ENCODE results near the gene SNCAIP. TPM values are rescaled to one million over a fixed set of nuclear protein-coding genes. Genes with fewer than 3 reads are reported as not detected.
A peak's percentile ranks its signal among the peaks of the same experiment; 100 is the strongest.

SNCAIP gene
- total and polyA plus RNA-seq, 2 of the 4 experiments (the other 2 are of a cell fraction), result 15.3 to 19.0 TPM

GRCh38 chr5:122500245-122501088 lies 188.4 kb downstream of the SNCAIP start:
- POLR2A ChIA-PET (ENCODE audit: unreplicated experiment), result no interaction called here
- H3K4me1 ChIP-seq (ENCODE audit: control insufficient read depth, insufficient read depth, low read length), result peaks cover 2% of the 10 kb centered on the region; the same call in 1 of the 2 replicates
- H4K8ac ChIP-seq (ENCODE audit: low read depth in 2 of 2, low read length in 2 of 2), result no peak overlapping the region
- H2AFZ ChIP-seq (replicated peaks; ENCODE audit: low read length, poor library complexity), result peak overlapping the region; percentile 27
- no peaks in the 10 kb centered on the region for H3K9me3 ChIP-seq (ENCODE audit: control insufficient read depth, insufficient read depth, low read length)
- H2AK5ac ChIP-seq (ENCODE audit: low read depth, low read length), result no peak overlapping the region
- H4K5ac ChIP-seq (ENCODE audit: low read depth, low read length), result no peak overlapping the region; the same call in 1 of the 2 replicates
- no peak overlapping the region for H3K27ac ChIP-seq (ENCODE audit: insufficient read depth, low read length)
- H3K79me1 ChIP-seq (ENCODE audit: low read depth in 1 of 2, low read length in 2 of 2), result no peaks in the 10 kb centered on the region
- H4K20me1 ChIP-seq (ENCODE audit: insufficient read depth, low read length), result no peaks in the 10 kb centered on the region
- no peaks in the 10 kb centered on the region; the same call in 1 of the 2 replicates for H3K9me1 ChIP-seq (ENCODE audit: insufficient read depth, low read length)
- no peak overlapping the region for H3K23ac ChIP-seq (ENCODE audit: low read depth, low read length)
- H2BK5ac ChIP-seq (ENCODE audit: low read depth, low read length, poor library complexity, severe bottlenecking), result no peak overlapping the region
- H3K14ac ChIP-seq (replicated peaks; ENCODE audit: low read depth, low read length), result no peak overlapping the region
- in situ Hi-C loops (cut with MboI; ENCODE audit: low sequenced_read_pairs), result loop anchor here (10.0 to 25.0 kb wide), 4 partner anchors 662 to 1112 kb away; no protein-coding TSS in a partner anchor
- H3K36me3 ChIP-seq (ENCODE audit: control insufficient read depth, insufficient read depth, low read length), result no peaks in the 10 kb centered on the region
- intact Hi-C loops (cut with micrococcal nuclease), result loop anchor here (2.0 to 10.0 kb wide), 3 partner anchors 394 to 1110 kb away; no protein-coding TSS in a partner anchor
- ATAC-seq (ENCODE audit: low read depth) (peak; percentile 92), DNase-seq (peak; percentile 72)
- H3K4me3 ChIP-seq (ENCODE audit: insufficient read depth, low read depth, low read length), result no peak overlapping the region
- no peak overlapping the region for H3K4ac ChIP-seq (ENCODE audit: low read depth, low read length)
- H2AK9ac ChIP-seq (replicated peaks; ENCODE audit: low read depth, low read length, poor library complexity), result no peak overlapping the region
- H3K56ac ChIP-seq (ENCODE audit: extremely low read depth, insufficient read depth, low read length), result no peak overlapping the region
- no peak overlapping the region for H3K18ac ChIP-seq (ENCODE audit: low read depth, low read length)
- WGBS, 2 experiments (ENCODE audit: extremely low coverage in 2 of 2, insufficient read length in 1 of 2), result 0% methylated on average over 1 of the region's 12 CpGs; no CpG with 5 or more reads in 1 of the 2 experiments
- peak overlapping the region; percentile 38 for H3K4me2 ChIP-seq (ENCODE audit: low read depth, low read length)
- no TSS peak for BruUV-seq (replicated peaks)
- dilution Hi-C loops (cut with HindIII; ENCODE audit: low sequenced_read_pairs, unreplicated experiment), result no loop called here
- no peak overlapping the region for H3K9ac ChIP-seq (ENCODE audit: low read depth, low read length)
- no peak overlapping the region for H2BK15ac ChIP-seq (ENCODE audit: low read depth, low read length)
- CTCF ChIA-PET, result interaction anchor here (0.6 to 1.1 kb wide), 3 partner anchors 48 to 844 kb away, joined by 3 to 8 read pairs (median 3); no protein-coding TSS in a partner anchor
- no peak overlapping the region for H4K91ac ChIP-seq (ENCODE audit: insufficient read depth, low read depth, low read length)
- peaks cover 2% of the 10 kb centered on the region for H3K27me3 ChIP-seq (ENCODE audit: control insufficient read depth, insufficient read depth, low read length)
- H2BK120ac ChIP-seq (ENCODE audit: low read depth, low read length), result no peak overlapping the region
- H2BK20ac ChIP-seq (ENCODE audit: low read depth, low read length), result no peak overlapping the region
- peak; percentile 70 for TF ChIP-seq CTCF (conservative IDR thresholded peaks at IDR 0.05; ENCODE audit: low read depth, low read length)
- no peak for TF ChIP-seq USF2 (IDR thresholded peaks at IDR 0.05; ENCODE audit: low read depth, low read length)
- TF ChIP-seq MXI1 (IDR thresholded peaks at IDR 0.05; ENCODE audit: borderline replicate concordance, low read depth, low read length), result no peak
- peak; percentile 78 for TF ChIP-seq RAD21 (IDR thresholded peaks at IDR 0.05; ENCODE audit: low read length)
- TF ChIP-seq ELK1 (IDR thresholded peaks at IDR 0.05; ENCODE audit: borderline replicate concordance, low read depth, low read length), result no peak
- no peak for TF ChIP-seq RFX5 (IDR thresholded peaks at IDR 0.05; ENCODE audit: low read depth, low read length)
- no peak for TF ChIP-seq RCOR1 (IDR thresholded peaks at IDR 0.05; ENCODE audit: insufficient replicate concordance, low read length)
- no peak for TF ChIP-seq CHD1 (IDR thresholded peaks at IDR 0.05; ENCODE audit: low read depth, low read length)
- no peak for TF ChIP-seq MAZ (IDR thresholded peaks at IDR 0.05; ENCODE audit: borderline replicate concordance, low read depth, low read length)
- no peak for TF ChIP-seq POLR2A (IDR thresholded peaks at IDR 0.05; ENCODE audit: low read depth, low read length)
- no peak for TF ChIP-seq NFE2L2 (IDR thresholded peaks at IDR 0.05; ENCODE audit: low read depth, low read length)
- TF ChIP-seq MAFK (IDR thresholded peaks at IDR 0.05; ENCODE audit: low read depth, low read length), result no peak
- no peak for TF ChIP-seq FOS (IDR thresholded peaks at IDR 0.05; ENCODE audit: low read depth, low read length)
- no peak for TF ChIP-seq BHLHE40 (IDR thresholded peaks at IDR 0.05; ENCODE audit: low read depth, low read length)

Data from IMR-90 (cell line).